GM10266 (cell line): ENCODE results near the gene WDR72.

ENCODE experiments used
- DNase-seq: peaks from one replicate; pipeline ENCODE4 v3.0.0; 2012; ENCODE audit errors: extremely low spot score
- CTCF ChIP-seq: IDR thresholded peaks from 2 replicates; pipeline ENCODE4 v1.5.1; 2012; ENCODE audit warnings: mild to moderate bottlenecking, low read depth; ENCODE audit not compliant: control insufficient read depth, insufficient read depth; ENCODE audit errors: missing control alignments

WDR72 gene

GRCh38 chr15:53513431-53513830, 246.0 kb downstream of the WDR72 start:
- TF ChIP-seq CTCF: no peak
- no peak for DNase-seq

- no peak for DNase-seq
- no peak for TF ChIP-seq CTCF
Measured at GRCh38 chr15:53512029-53512428, 247.4 kb downstream of the WDR72 start.

GRCh38 chr15:53511175-53511574, 248.3 kb downstream of the WDR72 start:
- DNase-seq: no peak
- TF ChIP-seq CTCF: no peak

- no peak for DNase-seq
- no peak for TF ChIP-seq CTCF
Measured at GRCh38 chr15:53506370-53506769, 253.1 kb downstream of the WDR72 start.

- TF ChIP-seq CTCF: no peak
- no peak for DNase-seq
Measured at GRCh38 chr15:53498996-53499395, 260.5 kb downstream of the WDR72 start.

GRCh38 chr15:53490341-53490740, 269.1 kb downstream of the WDR72 start:
- no peak for DNase-seq
- TF ChIP-seq CTCF: no peak

GRCh38 chr15:53482055-53482454, 277.4 kb downstream of the WDR72 start:
- TF ChIP-seq CTCF: no peak
- DNase-seq: no peak
